ENCODE measurements around the gene SYNGR2. TPM values are rescaled to one million over a fixed set of nuclear protein-coding genes. Genes with fewer than 3 reads are reported as not detected.

Gene SYNGR2
- total and polyA plus RNA-seq, 9 of the 15 experiments (the other 6 are each of a cell fraction or from before 2014, with no cell fraction given): 1.4 to 173 (median 87.8) TPM

DNA sequence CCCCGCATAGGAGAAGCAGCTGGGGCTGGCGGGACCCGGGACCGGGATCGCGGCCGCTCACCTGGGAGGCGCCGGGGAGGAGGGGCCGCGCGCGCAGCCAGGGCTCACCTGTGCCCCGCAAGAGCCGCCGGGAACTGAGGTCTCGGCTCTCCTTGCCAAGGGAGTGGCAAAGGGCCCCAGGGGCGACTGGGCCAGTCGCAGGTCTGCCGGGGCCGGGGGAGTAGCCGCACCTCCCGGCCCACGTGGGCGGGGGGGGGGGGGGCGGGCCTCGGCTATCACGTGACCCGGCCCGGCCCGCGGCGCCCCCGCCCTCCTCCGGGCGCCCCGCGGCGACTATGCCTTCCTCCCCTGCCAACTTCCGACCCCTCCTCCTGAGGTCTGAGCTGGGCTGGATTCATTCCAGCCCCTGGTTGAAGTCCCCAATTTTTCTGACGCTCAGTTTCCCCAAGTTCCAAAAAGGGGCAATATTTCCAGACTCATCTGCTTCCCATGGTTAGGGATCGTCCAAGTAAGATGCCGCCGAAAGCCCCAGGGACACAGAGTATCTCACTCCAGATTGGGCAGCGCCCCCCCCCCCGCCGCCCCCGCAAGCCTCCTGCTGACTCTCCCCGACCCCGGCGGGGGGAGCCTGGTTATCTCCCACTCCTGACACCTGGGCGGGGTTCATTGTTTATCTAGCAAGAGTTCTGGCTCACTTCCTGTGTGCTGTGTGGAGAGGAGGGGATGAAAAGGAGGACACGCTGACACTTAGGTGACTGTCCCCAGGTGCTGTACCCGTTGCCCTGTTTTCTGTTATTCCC is 39.6 kb upstream of the SYNGR2 start, which contains the start of gene TMC6 (continued):
- TF ChIP-seq HNRNPUL1 (IDR thresholded peaks at IDR 0.05; ENCODE audit: low read length) (no peak), PHF20 (IDR thresholded peaks at IDR 0.05; ENCODE audit: partially characterized antibody) (no peak), TEAD1 (CRISPR knock-in tag; IDR thresholded peaks at IDR 0.05) (peak in 1 of 2 experiments; percentile 45; a peak in 1 of 4 replicates), FUS (optimal IDR thresholded peaks at IDR 0.05; ENCODE audit: low read depth, low read length) (peak; percentile 48), CXXC5 (CRISPR knock-in tag; IDR thresholded peaks at IDR 0.05) (peak; percentile 68), HNRNPH1 (optimal IDR thresholded peaks at IDR 0.05; ENCODE audit: low read depth, low read length) (no peak), PHTF2 (CRISPR knock-in tag; IDR thresholded peaks at IDR 0.05) (no peak), ZNF436 (CRISPR knock-in tag; IDR thresholded peaks at IDR 0.05) (no peak), ZNF584 (CRISPR knock-in tag; IDR thresholded peaks at IDR 0.05; ENCODE audit: low read depth) (no peak), GTF2F1 (IDR thresholded peaks at IDR 0.05; ENCODE audit: low read depth, low read length) (no peak), ZNF12 (CRISPR knock-in tag; IDR thresholded peaks at IDR 0.05) (no peak), CREM (IDR thresholded peaks at IDR 0.05; ENCODE audit: low read depth) (peak; percentile 66; the same call in 1 of the 2 replicates), IRF2 (CRISPR knock-in tag; IDR thresholded peaks at IDR 0.05) (no peak), ETV6 (IDR thresholded peaks at IDR 0.05; ENCODE audit: borderline replicate concordance in 1 of 2, low read depth in 2 of 2, low read length in 1 of 2) (0 out of 4 replicates have a peak, but pooled peaks of 1 of the 2 experiments have one; percentile 45), ETV6 (CRISPR knock-in tag; IDR thresholded peaks at IDR 0.05; ENCODE audit: borderline replicate concordance) (no peak), ZNF282 (CRISPR knock-in tag; IDR thresholded peaks at IDR 0.05) (no peak), RNF2 (IDR thresholded peaks at IDR 0.05) (peak; percentile 91), CAMTA2 (CRISPR knock-in tag; conservative IDR thresholded peaks at IDR 0.05) (no peak), STAT5A (IDR thresholded peaks at IDR 0.05; ENCODE audit: borderline replicate concordance, low read length) (peak; percentile 73; the same call in 1 of the 2 replicates), CTBP1 (IDR thresholded peaks at IDR 0.05; ENCODE audit: borderline replicate concordance) (peak; percentile 89), SLC30A9 (CRISPR knock-in tag; IDR thresholded peaks at IDR 0.05) (no peak), CEBPB (tag; IDR thresholded peaks at IDR 0.05) (no peak), MTF1 (CRISPR knock-in tag; IDR thresholded peaks at IDR 0.05; ENCODE audit: borderline replicate concordance) (no peak), GATAD2A (IDR thresholded peaks at IDR 0.05) (0 out of 2 replicates have a peak, but pooled peaks have one; percentile 26), GABPB2 (CRISPR knock-in tag; conservative IDR thresholded peaks at IDR 0.05) (no peak), ZNF699 (CRISPR knock-in tag; IDR thresholded peaks at IDR 0.05; ENCODE audit: insufficient replicate concordance) (no peak)
- TF ChIP-seq, protein P1, sequence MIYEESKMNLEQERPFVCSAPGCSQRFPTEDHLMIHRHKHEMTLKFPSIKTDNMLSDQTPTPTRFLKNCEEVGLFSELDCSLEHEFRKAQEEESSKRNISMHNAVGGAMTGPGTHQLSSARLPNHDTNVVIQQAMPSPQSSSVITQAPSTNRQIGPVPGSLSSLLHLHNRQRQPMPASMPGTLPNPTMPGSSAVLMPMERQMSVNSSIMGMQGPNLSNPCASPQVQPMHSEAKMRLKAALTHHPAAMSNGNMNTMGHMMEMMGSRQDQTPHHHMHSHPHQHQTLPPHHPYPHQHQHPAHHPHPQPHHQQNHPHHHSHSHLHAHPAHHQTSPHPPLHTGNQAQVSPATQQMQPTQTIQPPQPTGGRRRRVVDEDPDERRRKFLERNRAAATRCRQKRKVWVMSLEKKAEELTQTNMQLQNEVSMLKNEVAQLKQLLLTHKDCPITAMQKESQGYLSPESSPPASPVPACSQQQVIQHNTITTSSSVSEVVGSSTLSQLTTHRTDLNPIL (CRISPR knock-in tag; IDR thresholded peaks at IDR 0.05): no peak
- TF ChIP-seq, protein P2, sequence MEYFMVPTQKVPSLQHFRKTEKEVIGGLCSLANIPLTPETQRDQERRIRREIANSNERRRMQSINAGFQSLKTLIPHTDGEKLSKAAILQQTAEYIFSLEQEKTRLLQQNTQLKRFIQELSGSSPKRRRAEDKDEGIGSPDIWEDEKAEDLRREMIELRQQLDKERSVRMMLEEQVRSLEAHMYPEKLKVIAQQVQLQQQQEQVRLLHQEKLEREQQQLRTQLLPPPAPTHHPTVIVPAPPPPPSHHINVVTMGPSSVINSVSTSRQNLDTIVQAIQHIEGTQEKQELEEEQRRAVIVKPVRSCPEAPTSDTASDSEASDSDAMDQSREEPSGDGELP (CRISPR knock-in tag; IDR thresholded peaks at IDR 0.05; ENCODE audit: borderline replicate concordance): peak; percentile 70

All from K562 (cell line).